HG03521 (cell line): Measurements from ENCODE around the gene TAS2R43.
"Not testable (repeated sequence)": the region's sequence is repeated elsewhere in the genome, so short reads cannot be mapped to it uniquely, and the experiment has no call there.

ENCODE experiments used
- ATAC-seq: cut with Tn5 transposase; IDR thresholded peaks from one replicate; pipeline ENCODE4 v1.9.1; 2021; ENCODE audit warnings: mild to moderate bottlenecking, moderate library complexity; ENCODE audit not compliant: unreplicated experiment

The TAS2R43 gene, protein sequence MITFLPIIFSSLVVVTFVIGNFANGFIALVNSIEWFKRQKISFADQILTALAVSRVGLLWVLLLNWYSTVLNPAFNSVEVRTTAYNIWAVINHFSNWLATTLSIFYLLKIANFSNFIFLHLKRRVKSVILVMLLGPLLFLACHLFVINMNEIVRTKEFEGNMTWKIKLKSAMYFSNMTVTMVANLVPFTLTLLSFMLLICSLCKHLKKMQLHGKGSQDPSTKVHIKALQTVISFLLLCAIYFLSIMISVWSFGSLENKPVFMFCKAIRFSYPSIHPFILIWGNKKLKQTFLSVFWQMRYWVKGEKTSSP

GRCh38 chr12:11092128-11092527, at the start of gene TAS2R43:
TAS2R43 (minus strand) TSS chr12:11092313; CDS start chr12:11092229, 84 bp downstream.
- ATAC-seq: no peak

DNA sequence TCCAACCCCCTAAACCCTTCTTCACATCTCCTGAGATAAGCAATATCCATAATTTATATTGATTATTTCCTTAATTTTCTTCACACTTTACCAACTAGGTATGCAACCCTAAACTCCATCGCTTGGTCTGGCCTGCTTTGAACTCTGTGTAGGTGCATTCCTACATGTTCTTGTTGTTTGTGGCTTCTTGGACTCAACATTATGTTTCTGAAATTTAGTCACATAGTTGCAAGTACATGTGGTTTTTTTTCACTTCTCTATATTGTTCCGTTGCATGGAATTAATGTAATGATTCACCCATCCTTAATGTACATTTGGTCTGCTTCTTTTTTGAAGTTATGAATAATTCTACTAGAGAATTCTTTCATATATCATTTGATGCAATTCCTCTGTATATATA, 44.0 kb upstream of the TAS2R43 start:
- no peak for ATAC-seq

GRCh38 chr12:11134305-11134704, 42.2 kb upstream of the TAS2R43 start, which contains the start of gene TAS2R30:
TAS2R30 (minus strand) TSS chr12:11134644; CDS start chr12:11134244, 400 bp downstream.
- no peak for ATAC-seq

DNA sequence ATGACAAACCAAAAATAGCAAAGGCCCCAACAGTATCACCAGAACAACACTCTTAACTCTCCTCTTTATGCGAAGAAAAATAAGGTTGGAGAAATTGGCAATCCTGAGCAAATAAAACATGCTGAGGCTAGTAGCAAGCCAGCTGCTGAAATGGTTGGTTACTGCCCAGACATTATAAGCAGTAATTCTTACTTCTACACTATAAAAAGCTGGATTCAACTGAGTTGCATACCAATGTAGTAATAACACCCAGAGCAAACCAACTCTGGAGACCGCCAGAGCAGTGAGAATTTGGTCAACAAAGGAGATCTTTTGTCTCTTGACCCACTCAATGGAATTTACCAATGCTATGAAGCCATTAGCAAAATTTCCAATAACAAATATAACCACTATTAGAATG, 41.7 kb upstream of the TAS2R43 start:
- no peak for ATAC-seq

- ATAC-seq: no peak
These were observed 41.0 kb upstream of the TAS2R43 start for GRCh38 chr12:11133162-11133561.

DNA sequence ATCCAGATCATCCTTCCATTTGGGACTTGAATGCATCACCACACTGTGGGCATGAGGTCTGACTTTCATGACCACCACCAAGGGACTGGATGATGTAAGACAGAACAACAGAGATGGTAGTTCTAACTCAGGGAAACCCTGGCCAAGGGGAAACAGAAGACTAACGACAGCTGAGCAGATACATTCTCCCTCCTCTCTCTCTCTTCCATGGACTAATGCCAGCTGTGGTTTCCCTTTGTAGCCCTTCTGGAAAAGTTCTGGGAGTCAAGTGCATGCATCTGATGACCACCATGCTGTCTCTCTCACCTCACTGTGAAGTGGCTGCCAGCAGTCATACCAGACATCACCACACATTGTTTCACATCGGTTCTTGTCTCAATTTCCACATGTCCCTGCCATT, 38.9 kb upstream of the TAS2R43 start:
- no peak for ATAC-seq

GRCh38 chr12:11130382-11130781, 38.3 kb upstream of the TAS2R43 start:
- no peak for ATAC-seq

GRCh38 chr12:11114130-11114529, 22.0 kb upstream of the TAS2R43 start:
- not testable (repeated sequence) for ATAC-seq

DNA sequence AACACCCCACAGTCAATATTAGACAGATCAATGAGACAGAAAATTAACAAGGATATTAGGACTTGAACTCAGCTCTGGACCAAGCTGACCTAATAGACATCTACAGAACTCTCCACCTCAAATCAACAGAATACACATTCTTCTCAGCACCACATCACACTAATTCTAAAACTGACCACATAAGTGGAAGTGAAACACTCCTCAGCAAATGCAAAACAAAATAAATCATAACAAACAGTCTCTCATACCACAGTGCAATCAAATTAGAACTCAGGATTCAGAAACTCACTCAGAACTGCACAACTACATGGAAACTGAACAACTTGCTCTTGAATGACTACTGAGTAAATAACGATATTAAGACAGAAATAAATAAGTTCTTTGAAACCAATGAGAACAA, 19.1 kb upstream of the TAS2R43 start:
- ATAC-seq: not testable (repeated sequence)

DNA sequence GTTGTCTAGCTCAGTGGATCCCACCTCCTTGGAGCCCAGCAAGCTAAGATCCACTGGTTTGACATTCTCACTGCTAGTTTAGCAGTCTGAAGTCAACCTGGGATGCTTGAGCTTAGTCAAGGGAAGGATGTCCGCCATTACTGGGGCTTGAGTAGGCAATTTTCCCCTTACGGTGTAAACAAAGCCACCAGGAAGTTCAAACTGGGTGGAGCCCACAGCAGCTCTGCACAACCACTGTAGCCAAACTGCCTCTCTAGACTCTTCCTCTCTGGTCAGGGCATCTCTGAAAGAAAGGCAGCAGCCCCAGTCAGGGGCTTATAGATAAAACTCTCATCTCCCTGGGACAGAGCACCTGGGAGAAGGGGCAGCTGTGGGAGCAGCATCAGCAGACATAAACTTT, 16.7 kb upstream of the TAS2R43 start:
- ATAC-seq: no peak

DNA sequence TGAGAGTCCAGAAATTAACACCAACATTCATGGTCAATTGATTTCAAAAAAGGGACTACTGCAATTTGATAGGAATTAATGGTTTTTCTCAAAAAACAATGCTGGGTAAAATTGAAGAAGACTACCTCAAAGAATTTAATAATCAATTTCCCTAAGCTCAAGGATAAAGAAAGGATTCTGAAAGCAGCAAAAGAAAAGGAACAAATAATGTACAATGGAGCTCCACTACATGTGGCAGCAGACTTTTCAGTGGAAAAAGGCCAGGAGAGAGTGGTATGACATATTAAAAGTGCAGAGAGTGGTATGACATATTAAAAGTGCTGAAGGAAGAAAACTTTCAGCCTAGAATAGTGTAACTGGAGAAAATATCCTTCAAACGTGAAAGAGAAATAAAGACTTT, 15.6 kb upstream of the TAS2R43 start:
- no peak for ATAC-seq

GRCh38 chr12:11106288-11106687, 14.2 kb upstream of the TAS2R43 start:
- ATAC-seq: no peak

DNA sequence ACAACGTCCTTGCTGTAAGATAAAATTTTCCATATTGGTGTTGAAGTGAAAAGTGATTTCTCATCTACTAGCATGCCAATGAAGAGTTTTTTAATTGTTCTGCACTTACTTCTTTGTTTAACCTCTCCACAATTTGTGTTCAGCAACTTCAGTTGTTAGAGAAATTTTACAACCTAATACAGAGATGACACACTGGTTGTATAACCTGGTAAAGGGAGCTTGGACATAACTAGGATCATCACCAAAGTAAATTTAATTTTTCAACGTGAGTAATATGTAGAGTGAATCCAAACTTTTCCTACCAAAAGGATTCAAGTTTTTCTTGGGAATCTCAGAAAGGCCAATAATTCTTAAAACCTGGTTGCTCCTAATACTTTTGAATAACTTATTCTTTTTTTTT, 13.4 kb upstream of the TAS2R43 start:
- no peak for ATAC-seq

DNA sequence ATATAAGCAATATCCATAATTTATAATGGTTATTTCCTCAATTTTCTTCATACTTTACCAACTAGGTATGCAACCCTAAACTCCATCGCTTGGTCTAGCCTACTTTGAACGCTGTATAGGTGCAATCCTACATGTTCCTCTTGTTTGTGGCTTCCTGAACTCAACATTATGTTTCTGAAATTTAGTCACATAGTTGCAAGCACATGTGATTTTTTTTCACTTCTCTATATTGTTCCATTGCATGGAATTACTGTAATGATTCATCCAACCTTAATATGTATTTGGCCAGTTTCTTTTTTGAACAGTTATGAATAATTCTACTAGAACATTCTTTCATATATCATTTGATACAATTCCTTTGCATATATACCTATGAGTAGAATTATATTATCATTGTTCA, 2.8 kb upstream of the TAS2R43 start:
- not testable (repeated sequence) for ATAC-seq

DNA sequence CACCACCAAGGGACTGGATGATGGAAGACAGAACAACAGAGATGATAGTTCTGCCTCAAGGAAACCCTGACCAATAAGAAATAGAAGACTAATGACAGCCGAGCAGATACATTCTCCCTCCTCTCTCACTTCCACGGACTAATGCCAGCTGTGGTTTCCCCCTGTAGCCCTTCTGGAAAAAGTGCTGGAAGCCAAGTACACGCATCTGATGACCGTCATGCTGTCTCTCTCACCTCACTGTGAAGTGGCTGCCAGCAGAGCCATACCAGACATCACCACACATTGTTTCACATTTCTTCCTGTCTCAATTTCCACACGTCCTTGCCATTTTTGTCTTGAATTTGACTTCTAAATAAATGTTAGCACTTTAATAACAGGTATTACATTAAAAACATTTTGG, 2.9 kb downstream of the TAS2R43 start:
- no peak for ATAC-seq

- ATAC-seq: no peak
These were observed 6.7 kb downstream of the TAS2R43 start for GRCh38 chr12:11085419-11085818.

GRCh38 chr12:11081987-11082386, 10.1 kb downstream of the TAS2R43 start:
- no peak for ATAC-seq

DNA sequence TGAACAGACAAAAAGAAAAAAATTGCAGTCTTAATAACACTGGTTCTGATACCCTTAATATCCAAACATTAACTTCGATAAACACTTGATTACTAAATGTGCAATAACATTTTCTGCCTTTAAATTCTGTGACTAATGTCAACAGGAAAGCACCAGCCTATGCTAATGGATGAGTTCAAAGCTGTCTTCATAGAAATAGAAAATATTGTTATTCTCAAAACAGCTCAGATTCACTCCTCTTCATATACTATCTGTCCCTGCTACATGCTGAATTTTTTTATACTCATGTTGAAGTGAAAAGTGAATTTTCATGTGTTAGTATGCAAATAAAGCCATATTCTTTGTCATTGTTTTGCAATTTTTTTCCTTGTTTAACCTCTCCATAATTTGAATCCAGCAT, 13.9 kb downstream of the TAS2R43 start:
- no peak for ATAC-seq

DNA sequence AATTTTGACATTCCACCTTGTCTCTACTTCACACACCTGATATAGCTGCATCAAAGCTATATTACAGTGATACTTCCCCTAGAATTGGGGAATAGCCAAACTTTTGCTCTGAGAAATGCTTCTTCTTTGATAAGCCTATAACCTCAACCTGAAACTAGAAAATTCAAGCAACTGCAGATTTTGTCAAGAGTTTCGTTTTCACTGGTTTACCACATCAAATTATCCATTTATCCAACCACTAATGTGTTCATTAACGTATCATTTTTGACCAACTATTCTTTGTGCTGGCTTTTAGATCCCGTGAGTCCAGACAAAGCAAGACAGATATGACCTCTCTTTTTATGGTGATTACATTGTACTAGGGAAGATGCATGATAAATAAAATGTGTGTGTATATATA, 16.5 kb downstream of the TAS2R43 start:
- no peak for ATAC-seq

DNA sequence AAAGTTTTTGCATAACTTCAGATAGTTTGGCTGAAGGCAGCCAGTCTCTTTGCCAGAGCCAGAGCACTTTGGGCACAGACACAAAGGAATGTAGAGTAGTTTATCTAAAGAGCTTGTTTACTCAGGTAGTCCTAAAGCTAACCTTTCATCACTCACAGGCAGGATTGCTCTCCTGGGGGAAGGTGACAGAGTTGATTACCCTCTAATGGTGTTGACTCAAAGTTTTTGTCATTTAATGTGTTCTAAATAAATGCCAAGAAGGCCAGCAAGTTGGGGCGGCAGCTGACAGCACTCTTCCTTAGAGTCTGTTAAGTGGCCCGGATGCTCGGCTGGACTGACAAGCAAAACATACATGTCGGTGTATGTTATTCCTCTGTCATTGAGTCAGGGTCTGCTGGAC, 20.7 kb downstream of the TAS2R43 start:
- ATAC-seq: no peak

DNA sequence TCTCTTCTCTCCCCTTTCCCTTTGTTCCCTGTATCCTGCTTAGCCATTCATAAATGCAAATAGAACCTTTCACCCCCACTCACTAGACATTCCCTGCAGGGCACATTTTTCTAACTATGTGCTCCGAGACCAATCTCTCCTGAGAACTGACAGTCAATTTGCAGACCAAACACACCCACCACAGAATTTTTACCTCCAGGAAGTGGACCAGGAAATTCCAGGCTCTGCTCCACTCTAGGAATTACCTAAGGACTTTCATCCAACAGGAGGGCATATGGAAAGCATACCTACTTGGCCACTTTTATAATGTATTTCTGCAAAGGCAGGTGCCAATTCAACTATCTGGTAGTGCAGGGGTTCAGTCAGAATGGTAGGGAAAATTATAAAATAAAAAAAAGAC, 21.1 kb downstream of the TAS2R43 start:
- ATAC-seq: no peak

DNA sequence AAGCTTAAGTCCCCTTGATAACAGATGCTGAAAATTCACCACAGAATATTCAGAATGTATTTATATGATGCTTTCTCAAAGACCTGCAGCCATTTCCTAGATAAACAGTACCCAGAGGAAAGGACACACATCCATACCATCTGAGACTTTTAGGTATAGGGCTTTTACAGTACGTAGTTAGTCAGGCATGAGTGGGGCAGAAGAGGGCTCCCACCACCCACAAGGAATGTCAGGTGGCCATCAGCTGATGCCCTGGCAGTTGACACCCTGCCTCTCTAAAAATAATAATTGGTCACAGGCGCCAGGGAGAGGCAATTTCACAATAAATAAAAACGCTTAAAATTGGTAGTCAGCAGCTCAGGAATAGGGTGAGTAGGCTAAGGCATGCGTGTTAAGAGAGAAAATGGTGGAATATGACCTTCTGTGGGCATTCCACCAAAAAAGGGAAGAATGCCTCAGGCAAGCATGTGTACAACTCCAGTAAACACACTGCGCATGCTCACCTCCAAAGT, 22.2 kb downstream of the TAS2R43 start:
- no peak for ATAC-seq

- no peak for ATAC-seq
These were observed 24.6 kb downstream of the TAS2R43 start for GRCh38 chr12:11067514-11067913.
